SIG-M5 treated with dmso at 0.1 percent for 504 hours (cell line): ENCODE results near the gene ITPRID2.

Experiments
- DNase-seq: peaks from one replicate; lab custom pipeline; 2025; ENCODE audit not compliant: unreplicated experiment; lab: John Stamatoyannopoulos, UW

The ITPRID2 gene

DNA sequence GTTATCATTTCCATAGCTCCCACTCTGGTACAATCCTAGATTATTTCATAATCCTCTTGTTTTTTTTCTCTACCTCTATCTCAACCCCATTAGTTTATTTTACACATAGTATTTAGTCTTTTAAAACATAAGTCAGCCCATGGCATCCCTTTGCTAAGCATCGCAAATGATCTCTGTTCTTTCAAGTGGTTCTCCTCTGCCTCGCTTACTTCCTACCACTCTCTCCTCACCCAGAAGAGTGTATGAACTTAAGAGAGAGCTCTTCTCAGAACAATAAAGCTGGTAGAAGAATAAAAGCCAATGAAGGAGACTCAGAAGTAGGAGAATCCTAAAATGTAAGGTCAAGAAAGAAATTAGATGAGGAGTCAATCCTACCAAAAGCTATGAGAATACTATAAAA is 12.2 kb upstream of the ITPRID2 start:
- DNase-seq, result no peak

DNA sequence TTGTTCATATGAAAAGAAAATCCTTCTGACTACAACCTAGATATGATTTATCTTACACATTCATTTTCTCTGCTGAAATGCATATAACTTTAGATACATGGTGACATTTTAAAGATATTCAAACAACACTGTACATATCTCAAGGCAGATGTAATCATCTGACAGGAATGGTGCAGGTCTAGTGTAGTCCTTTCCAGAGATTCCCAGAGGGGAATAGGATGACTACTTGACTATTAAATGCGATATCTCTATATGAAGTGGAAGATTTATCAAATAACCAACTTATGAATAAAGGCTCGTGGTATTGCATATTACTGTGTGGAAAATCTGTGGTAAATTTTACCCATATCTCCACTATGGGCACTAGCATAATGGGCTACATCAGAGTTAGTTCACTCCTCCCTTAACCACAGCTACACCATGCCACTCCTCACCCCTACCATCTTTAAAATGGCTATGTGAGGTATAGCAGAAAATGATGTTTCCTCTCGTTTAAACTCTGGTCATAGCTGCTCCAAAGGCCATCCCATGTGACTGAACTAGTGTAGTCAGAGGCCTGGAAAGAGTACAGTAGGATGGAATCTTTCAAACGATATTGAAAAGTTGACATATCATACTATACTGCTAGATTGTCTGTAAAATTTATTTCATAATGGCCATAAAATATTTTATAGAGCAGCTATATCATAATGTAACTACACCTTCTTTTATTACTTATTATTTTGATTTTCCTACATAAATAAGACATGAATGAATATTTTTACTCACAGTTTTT is 9.1 kb upstream of the ITPRID2 start:
- no peak for DNase-seq

DNA sequence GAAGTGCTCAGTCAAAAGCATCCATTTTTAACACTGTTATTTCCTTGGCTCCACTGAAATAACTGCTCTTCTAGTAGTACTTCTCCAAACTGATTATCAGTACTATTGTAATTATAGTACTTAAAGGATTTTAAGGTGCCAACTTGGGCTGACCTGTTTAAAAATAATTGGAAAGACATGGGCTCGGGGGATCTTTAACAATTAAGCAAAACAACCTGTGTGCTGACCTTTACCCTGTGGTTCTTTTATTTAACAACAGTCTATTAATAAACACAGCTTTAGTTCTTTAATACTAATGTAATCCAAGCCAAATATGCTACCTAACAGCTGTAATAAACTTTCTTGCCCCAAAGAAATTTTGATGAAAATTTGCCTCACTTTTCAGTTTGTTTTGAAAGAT is 6.9 kb upstream of the ITPRID2 start:
- DNase-seq, result no peak

DNA sequence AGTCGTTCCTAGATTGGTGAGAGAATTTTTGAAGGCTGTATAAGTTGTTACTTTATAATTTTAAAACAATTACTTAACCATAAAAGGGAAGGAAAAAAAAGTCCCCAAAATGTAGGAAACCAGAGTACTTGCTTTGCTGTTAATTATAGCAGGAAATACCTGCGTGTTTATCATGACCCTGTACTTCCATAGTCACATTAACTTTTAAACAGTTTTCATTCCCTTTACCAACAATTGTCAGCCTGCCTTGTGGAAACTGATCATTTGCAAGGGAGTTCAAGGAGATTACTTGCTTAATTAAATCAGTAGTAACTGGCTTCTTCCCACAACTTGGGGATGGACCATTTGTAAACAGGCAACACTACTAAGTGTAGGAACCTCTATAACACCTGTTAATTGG is 6.4 kb upstream of the ITPRID2 start:
- no peak for DNase-seq

DNA sequence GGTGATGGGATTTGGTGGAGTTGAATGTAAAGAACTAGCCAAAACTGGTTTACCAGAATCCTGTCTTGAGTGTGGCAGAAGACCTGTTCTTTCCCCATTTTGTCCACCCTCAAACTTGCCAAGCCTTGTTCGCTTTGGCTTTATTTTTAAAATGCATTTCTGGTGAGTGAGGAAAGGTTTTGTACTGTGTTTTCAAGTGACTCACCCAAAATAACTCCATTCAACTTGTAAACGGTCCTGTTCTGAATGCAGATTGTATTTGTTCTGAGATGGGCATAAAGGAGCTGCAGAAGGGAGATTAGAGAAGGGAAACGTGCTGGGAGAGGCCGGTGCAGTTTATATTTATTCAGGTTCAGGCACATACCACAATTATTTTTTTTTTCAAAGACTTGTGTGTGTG is 5.3 kb upstream of the ITPRID2 start:
- DNase-seq, result no peak

DNA sequence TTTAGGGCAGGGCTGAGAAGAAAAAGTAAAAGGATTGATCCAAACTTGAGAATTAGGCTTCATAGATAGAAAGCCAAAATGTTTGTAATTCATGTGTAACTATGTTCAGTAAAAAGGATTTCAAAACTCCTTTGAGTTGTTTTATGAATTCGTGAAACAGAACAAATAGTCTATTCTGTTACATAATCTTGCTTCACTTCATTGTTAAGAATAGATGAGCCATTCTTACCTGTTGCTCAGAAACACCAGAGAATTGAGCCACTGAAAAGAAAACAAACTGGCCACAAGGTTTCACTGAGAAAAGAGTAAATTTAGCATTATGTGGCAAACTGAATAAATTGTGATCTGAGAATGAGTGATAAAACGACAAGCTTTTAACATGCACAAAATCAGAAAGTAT is 4.5 kb upstream of the ITPRID2 start:
- DNase-seq, result no peak

DNA sequence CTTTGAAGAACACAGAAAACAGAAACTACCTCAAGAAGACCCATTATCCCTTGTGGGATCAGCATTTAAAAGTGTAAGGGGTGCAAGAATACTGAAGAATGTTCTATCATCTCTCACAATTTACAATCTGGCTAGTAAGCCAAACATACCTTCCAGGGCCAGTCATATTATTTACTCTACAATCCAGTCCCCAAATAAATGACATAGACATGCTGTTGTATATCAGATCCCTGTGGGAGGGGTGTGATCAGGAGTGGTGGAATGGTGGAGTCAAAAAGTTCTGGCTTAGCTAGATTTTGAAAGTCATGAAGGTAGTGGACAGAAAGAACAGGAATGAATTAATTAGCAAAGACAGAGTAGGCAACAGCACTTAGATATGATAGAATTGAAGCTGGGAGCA is 1.8 kb upstream of the ITPRID2 start:
- no peak for DNase-seq

DNA sequence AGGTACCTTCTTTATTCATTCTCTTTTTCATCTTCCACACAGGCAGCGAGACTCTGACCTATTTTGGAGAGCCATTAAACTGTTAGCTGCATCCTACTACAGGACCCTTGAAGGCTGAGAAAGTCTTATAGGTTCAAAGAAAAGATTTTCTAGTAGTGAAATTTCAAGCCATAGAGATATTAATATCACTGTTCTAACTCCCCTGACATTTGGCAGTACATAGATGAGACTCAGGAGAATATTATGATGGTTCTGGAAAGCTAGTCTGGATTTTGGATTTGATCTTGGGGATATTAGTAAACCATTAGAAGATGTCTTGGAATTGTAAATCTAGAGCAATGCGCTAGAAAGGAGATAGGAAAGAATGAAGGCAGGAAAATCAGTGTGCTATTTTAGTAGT is 1.3 kb upstream of the ITPRID2 start:
- DNase-seq, result no peak

DNA sequence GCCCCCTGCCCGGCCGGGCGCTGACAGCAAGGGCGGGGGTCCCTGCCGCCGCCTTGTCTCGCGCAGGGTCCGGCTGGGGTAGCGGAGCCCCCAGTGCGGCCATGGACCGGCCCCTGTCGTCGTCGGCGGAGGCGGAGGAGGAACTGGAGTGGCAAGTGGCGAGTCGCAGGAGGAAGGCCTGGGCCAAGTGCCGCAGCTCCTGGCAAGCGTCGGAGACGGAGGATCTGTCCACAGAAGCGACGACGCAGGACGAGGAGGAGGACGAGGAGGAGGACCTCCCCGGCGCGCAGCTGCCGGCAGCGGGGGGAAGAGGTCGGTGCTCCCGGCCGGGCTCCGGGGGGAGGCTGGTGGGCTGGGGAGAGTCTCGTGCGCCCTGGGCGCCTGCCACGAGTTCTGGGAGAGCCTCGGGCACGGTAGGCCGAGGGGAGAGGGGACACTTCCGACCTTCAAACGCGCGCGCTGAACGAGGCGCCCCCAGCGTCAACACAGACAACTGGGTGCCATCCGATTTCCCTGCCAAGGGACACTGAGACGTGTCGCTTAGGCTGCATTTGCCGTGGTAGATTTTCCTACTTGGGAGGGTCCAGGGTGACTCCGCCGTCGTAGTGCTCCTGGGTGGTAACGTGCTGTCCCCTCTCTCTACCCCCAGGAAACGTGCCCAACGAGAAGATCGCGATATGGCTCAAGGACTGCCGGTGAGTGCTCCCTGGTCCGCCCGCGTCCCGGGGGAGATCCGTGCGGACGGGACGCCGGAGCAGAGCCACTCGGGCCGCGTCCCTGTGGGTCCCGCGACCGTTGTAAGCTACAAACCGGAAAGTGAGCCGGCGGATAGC is 652 bp downstream of the ITPRID2 start:
- peak; percentile 71 for DNase-seq

DNA sequence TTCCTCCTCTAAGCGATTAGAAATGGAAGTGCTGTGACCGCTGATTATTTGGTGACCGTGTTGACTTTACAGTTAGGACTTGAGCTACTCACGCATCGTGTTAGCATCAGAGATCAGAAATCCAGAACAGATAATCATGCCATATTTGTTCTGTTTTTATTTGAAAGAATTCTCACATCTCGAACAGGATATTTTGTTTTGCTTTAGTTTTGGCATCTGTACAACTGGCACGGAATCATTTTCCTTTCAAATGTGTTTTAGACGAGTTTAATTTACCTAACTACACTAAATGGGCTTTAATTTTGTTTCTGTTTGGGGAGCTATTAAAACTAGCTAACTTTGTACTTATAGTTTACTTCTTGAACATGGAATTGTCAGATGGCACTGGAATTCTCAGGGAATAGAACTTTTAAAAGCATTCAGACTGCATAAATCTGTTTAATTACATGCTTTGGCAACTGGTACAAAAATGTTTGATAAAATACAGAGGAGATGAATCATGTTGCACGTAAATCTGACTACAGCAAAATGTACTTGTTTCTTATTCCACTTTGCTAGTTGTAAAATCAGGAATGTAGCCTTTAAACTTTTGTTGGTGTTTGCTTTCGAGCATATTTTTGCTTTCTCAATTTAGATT is 1.4 kb downstream of the ITPRID2 start:
- DNase-seq, result no peak

DNA sequence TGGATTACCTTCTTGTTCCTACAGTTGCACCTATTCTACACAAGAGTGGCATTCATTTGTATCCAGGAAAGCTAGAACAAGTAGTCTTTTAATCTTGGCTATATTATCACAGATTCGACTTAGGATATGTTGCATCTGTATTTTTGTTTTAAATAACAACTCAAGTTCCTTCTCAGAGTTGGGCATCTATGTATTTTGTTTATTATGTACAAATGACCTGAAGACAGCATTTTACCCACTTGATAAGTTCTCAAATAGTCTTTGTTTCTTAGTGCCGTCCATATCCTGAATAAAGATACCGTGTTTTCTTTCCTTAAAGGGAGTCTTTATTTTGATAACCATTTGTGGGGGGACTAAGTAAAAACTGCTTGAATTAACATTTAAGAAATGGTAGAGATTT is 2.9 kb downstream of the ITPRID2 start:
- no peak for DNase-seq

DNA sequence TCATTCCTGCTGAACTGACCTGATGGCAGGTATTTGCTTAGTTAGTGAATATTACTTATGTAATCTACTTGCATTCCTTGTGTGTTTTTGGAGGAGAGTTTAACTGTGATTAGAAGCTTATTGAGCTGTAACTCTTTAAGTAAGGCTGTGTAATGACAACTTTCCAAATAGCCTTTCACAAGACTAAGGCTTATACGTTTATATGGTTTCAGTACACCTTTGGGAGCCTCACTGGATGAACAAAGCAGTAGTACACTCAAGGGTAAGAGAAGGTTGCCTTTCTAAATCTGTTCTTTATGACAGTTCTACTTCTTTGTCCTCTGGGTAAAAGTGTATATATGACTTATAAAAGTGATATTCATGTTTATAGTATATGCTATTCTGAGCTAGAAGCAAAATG is 4.3 kb downstream of the ITPRID2 start:
- DNase-seq, result no peak

DNA sequence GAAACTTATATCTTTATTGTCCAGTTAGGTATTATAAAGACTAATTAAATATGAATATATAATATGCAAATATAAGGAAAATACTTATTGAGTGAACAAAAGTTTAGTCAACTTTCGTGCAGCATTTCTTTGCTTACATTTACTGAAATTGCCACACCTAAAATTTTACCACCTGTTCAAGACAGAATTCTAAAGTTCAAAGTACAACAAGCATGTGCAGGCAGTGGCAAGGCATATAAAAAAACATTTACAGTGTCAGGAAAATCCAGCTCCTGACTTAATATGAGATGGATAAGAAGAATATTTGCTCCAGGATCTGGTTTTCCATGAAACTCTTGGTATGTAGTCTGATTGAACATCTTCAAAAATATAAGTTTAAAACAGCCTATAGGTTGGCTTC is 4.8 kb downstream of the ITPRID2 start:
- DNase-seq, result no peak

DNA sequence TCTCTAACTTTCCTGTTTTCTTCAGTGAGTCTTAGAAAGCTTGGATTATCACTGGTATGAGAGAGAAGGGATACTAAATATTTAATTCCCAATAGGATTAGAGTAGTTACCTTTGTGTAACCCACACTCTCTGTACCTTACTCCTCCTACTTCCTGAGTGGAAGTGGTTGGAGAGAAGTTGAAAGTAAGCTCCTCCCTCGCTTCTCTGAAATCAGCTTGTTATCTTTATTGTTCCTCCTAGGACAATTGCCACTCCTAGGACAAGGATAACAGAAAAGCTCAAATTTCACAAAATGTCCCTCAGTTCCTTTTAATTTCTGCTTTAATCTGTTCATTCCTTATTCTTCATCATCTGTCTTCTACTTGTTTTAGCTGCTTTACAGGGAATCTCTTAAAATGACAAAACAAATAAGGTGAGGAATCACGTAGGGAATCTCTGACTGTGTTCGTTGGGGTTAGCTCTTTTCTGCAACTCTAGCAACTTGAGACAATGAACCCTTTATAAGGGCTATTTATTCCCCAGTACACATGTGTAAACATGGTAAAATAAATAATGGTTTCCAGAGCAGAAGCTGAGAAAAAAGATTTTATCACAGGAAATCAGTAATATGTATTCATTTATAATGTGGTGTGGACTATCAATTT is 8.6 kb downstream of the ITPRID2 start:
- DNase-seq, result no peak

DNA sequence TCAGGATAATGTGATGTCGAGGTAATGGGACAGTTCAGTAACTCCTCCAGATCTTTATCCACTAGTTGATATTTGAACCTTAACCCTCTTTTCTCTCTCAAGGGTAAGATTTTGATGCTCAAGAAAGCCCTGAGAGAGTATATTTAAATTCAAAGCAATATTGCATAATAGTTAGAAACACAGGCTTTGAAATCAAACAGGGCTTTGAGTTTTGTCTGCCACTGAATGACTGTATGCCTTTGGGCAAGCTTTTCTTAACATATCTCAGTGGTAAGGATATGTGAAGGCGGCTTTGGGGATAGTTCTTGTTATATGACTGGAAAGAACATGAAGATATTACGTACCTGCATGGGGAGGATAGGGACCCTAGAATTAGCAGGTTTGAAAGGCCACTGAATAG is 11.1 kb downstream of the ITPRID2 start:
- DNase-seq, result no peak

DNA sequence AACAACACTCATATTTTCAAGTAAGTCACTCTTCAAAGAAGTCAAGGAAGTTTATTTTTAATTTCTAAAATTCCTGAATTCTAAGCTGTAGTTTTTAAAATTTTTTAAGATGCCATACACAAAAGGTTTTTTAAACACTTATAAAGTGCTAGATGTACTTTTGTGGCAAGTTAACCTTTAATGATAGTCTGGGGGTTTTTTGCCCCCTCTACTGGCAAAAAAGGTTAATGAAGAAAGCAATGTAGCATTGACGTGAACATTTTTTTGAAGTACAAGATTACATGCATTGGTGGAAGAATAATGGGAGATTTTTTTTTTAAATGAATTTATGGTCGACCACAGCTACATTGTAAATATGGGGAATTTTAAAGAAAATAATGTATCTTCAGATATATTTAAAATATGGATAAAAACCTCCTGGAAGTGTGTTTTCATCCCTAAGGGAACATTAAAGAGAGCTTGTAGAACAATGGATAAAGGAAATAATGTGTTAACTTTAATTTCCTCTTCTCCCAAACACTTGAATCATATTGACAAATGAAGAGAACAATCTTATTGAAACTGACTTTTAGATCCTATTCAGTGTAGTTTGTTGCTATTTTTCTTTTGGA is 12.6 kb downstream of the ITPRID2 start:
- DNase-seq, result peak; percentile 20

DNA sequence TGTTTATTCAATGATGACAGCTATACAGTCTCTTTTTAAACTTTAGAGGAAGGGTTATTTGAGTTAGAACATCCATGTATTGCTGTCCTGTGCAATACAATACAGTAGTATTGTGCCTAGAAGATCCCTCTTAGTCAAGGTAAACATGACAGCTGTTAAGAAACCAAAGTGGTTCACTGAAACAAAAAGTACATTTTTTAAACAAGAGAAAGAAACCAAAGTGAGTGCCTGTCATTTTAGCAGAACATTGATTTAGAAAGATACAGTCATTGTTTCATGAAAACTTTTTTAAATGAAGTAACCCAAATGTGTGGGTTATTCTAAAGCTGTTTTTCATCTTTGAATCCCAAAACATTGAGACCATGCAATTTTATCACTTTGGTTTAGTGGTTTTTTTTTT is 15.5 kb downstream of the ITPRID2 start:
- no peak for DNase-seq

DNA sequence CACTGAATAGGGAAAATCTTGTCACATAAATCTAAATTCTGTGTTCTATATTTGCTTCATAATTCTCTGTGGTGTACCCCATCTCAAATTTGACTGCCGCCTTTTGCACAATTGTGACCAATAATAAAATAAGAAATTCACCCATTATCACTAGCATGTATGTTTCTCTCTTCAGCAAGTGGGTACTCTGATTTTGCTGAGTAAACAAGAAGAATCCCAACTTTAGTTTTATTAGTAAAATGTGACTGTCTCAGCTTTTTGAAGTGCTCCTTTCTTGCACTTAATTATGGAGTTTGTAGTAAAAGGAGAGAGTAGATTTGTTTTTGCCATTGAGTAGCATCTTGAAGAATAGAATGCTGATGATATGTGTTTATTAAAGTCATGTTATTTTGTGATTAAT is 16.1 kb downstream of the ITPRID2 start:
- DNase-seq, result no peak

DNA sequence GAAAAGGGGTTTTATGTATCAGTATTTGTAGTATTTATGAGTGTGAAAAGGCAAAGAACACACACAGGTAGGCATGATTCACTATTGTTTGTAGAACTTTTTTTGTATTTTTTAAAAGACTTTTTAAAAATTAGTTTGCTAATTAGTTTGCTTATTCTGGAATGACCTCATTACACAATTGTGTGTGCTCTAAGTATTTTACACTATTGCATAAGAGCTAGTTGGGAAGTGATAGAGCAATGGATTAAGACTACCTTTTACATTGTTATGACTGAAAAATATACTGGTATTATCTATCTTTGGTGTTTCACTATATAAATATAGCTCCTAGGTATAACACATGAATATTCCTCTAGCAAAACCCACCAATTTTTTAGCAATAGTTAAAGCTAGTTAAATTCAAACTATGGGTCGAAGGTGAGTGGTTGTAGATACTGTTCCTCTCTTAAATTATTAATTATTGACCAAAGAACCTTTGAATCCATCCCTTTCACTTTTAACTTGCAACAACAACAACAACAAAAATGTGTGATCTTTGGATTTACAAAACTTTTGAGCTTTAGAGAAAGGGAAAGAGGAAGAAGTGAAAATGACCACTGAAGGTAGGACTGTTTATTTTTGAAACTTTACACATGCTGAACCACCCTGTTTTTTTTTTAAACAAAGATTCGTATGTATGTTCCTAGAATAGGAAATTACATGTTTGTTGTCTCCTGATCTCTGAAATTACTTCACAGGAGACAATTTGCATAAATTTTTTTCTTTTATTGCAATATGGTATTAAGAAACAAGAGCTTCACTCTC is 18.7 kb downstream of the ITPRID2 start:
- DNase-seq, result no peak

DNA sequence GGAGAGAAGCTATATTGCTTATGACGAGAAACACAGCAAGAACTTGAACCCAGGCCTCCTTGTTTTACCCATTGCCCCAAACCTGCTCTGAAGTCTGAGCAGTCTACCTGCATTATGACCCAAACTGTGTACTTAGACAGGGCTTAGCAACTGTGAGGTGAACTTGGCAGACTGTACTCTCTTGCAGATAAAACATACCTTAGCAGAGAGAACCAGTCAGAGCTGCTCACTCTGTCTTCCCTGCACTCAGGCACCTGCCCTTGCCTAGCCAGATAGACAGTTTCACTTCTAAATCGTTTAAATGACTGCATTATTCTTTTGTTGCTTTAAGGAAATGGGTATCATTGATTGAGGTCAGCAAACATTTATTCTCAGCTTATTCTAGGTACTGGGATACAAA is 20.3 kb downstream of the ITPRID2 start:
- no peak for DNase-seq
